NAMALWA (cell line): ENCODE data around the gene CDC26.
"Not testable (repeated sequence)": the region's sequence is repeated elsewhere in the genome, so short reads cannot be mapped to it uniquely, and the experiment has no call there.

Experiments used
- DNase-seq: peaks from one replicate; pipeline ENCODE4 v3.0.0-alpha.2; 2015; ENCODE audit warnings: low spot score

CDC26 gene

DNA sequence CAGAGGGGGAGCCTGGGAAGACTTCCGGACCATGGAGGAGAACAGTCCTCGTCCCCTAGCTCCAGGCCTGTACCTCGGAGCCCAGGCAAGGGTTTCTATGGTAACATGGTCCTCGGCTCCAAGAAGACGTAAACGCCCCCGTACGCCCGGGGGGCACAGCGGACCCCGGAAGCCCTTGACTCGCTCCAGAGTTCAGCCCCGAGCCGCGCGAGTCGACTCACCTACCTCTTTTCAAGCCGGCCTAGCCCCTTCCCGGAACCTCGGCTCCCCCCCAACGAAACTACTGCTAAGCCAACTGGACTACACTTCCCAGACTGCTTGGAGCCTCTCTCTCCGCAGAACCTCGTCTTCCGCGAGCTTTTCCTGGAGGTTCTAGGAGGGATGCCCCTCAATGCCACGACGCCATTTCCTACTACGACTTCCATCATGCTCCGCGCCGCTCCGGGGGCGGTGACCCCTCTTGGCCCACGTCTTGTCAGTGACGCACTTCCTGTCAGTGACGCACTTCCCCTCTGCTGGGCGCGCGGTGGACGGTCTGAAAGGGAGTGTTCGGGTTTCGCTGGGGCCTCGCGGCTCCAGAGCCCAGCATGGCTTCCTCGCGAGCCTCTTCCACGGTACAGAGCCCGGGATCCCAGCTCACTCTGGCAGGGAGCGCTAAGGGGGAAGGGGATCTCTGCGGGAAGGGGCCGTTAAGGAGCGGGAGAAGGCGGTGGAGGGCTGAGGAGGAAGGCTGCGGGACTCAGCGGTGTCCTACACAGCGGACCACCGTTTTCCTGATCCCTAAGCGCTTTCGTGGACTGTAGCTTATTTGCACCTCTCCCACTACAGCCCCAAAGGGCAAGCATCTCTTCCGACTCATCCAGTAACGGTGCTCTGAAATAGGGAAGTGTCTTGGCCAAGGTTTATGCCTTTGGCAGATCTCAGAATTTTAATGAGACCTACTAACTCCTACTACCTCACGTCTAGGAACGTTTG is at the start of gene CDC26, which contains the start of gene PRPF4:
TSS of gene CDC26 (minus strand) at position 416 of the 975 bp plus-strand sequence. CDS start 3,065 bp downstream, outside the sequence.
TSS of gene PRPF4 (plus strand) at position 502 of the 975 bp plus-strand sequence. CDS start at position 588, 86 bp downstream.
- peak; percentile 98 for DNase-seq

DNA sequence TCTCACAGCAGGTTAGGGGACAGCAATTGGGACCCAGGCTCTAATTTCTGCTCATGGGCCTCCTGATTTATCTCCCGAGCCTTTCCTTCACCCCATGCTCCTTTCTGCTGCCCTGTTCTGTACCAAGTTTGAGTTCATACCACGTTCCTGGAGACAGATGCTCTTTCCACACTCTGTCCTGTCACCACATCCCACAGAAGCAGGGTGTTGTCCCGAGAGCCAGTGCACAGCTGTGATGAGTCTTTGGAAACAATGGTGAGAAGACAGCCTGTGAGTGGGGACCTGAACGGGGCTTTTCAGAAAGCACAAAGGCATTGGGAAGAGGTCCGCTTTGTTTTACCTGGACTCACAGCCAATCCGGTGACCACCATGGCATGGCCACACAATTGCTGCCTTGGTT is 47.3 kb upstream of the CDC26 start:
- no peak for DNase-seq

DNA sequence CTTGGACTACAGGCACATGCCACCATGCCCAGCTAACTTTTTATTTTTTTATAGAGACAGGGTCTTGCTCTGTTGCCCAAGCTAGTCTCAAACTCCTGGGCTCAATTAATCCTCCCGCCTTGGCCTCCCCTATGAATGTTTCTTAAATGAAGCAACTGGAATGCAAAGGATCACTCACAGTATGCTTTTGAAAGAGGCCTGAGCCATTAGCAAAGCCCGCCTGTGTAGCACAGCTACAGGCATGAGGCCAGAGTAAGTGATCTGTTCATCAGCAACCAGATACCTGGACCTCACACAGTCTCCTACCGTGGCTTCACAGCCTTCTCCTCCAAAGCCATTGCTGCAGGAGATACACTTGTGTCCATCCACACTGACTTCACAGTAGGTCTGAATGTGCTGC is 44.7 kb upstream of the CDC26 start:
- DNase-seq: no peak

DNA sequence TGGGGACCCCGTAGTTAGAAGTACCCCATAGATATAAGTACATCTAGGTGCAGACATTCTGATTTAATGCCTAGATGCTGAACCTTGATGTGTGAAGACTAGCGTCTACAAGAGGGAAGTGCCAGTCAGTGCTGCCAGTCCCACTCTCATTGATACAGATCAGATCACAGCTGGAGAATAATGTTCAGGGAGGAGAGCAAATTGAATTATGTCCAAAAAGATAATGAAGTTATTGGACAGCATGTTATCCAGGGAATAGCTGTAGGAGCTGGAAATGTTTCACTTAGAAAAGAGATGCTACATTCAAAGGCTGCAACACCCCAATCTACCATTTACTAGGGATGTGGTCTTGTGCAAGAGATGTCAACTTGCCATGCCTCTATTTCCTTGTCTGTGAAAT is 43.7 kb upstream of the CDC26 start:
- no peak for DNase-seq

DNA sequence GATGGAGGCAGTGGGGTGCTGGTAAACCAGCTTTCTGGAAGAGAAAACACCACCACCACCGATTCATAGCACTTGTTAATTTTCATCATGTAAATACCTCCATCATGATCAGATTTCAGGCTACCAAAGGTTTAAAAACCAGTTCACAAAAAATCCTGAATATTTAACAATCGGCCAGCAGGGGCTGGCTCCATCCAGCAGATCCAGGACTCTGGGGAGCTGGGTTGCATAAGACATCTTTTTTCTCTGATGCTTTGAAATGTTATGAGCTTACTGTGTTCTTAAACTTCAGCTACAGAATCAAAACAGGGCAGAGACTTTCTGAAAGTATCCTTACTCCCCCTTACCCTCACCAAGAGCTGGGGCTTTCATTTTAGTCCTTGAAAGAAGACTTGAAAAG is 42.4 kb upstream of the CDC26 start:
- no peak for DNase-seq

DNA sequence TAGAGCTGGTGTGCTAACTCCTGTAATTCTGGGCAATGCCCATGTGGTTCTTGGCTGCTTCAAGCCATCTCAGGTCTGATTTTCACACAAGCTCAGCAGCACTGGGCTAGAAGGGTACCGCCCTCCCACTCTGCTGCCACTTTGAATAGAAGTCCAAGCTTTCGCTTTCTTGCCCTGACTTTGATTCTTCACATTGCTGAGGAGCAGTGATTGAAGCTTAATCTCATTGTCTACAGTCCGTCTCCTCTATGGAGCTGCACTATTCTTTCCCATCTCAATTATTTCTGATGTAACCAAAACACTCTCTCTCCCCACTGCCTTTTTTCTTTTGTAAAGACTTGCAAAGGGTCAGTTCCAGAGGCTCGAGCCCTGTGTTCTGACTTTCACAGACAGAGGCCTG is 40.7 kb upstream of the CDC26 start:
- no peak for DNase-seq

DNA sequence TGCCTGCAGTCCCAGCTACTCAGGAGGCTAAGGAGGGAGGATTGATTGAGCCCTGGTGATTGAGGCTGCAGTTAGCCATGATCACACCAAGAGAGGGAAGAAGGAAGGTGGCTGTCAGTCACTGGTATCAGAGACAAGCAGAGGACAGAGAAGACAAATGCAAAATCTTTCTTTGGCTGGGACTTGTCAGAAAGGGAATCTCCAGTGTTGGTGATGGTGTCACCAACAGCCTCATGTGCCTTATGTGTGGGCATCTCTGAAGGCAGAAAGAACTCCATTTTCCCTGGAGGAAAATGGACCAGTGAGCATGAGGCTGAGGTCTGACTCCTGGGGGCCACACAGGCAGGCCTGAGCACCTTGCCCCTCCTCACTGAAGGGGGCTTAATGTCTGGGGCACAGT is 39.9 kb upstream of the CDC26 start:
- no peak for DNase-seq

DNA sequence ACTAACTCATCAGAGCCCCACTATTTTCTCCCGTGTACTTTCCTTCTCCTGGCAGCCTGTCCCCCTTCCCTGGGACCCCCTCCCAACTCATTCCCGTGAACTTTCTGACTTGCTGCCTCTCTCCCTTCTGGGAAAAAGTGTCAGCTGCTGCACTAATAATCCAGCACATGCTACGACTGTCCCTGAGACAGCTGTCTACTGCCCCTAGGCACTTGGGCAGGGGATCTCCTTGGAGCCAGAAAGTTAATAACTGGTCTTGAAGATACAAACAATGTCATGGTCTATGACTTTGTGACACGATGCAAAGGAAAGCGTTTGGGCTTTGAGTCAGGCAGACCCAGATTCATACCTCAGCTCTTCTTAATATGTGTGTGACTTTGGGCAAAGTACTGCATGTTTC is 37.9 kb upstream of the CDC26 start:
- no peak for DNase-seq

DNA sequence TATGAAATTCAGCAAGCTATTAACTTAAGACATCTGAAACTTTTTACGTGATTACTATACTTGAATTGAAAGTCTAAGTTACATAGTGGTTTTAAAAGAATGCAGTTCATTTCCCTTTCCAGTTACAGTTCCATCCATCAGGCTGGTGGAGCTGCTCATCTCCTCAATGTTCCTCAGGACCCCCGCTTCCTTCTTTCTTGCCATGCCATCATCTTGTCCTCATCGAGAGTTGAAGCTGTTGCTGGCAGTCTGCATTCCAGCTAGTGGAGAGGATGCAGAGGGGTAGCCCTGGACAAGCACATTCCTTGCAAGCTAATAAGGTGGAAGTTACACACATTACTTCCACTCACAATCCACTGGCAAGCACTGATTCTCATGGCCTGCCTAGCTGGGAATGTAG is 36.6 kb upstream of the CDC26 start:
- no peak for DNase-seq

DNA sequence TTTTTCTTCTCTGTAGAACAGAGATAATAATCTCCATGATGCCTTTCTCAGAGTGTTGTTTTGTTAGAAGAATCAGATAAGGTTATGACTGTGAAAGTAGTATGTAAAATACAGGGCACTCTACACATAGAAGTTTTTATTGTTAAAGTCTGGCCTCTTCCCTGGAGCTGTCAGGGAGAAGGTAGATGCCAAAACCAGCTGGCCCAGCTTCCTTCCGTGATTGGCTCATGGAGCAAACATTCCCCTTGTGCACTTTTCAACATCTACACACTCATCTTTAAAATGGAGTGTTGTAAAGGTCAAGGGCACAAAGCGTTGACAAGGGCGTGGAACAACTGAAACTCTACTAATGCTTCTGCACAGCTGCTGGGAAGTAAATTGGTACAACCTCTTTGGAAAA is 35.2 kb upstream of the CDC26 start:
- DNase-seq: no peak

DNA sequence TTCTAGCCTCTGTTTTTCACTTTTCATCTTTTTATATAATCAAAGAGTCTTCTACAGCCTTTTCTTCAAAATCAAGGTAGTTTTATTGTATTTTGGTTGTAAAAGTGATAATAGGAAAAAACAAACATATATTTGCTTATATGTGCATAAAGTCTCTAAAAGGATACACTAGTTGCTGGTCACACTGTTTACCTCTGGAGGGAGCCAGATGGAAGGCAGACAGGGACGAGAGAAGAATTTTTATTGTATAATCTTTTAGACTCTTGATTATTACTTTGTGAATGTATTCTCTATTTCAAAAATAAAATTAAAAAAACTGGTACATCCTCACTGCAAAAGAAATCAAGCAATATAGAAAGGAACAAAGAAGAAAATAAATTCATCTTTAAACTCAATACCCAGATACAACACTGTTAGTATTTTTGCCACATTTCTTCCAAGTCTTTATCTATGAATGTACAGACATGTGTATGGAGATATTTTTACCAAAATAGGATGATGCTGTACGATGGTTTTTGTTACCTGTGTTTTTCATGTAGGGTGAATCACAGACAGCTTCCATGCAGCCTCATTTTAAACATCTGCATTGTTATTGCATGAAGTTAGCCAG is 33.9 kb upstream of the CDC26 start:
- peak; percentile 68 for DNase-seq

DNA sequence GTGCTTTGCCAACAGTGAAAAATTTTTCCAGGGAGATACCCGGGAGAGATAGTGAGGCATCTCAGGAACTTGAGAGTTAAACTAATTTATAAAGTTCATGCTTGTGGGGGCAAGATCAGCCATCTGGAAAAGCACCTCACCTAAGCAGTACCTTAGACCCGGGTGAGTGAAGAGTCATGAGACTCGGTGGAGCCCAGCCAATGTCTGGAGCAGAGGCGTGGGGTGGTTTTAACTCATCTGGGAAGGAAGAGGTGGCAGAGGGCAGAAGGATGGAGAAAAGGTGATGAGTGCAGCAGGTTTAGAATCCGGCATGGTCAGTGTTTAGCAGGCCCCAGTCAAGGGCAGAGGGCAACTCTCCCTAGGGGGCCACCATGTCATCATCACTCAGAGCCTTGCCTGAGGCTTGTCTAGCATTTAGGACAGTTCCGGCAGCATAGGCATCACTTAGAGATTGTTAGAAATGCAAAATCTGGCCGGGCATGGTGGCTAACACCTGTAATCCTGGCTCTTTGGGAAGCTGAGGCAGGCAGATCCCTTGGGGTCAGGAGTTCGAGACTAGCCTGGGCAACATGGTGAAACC is 32.1 kb upstream of the CDC26 start:
- DNase-seq: no peak

DNA sequence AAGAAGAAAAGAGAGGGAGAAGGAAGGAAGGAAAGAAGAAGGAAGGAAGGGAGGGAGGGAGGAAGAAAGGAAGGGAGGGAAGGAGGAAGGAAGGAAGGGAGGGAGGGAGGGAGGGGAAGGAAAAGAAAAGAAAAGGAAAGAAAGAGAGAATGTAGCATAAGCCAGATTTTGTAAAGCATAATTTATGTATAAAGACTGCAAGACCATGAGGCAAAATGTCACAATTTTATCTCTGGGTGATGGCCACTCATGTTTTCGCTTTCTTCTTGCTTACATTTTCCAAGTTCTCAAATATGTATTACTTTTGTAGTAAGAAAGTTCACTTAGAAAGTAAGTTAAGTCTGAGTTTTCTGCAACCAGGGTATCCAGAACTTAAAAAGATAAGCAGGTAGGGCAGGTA is 31.2 kb upstream of the CDC26 start:
- DNase-seq: no peak

DNA sequence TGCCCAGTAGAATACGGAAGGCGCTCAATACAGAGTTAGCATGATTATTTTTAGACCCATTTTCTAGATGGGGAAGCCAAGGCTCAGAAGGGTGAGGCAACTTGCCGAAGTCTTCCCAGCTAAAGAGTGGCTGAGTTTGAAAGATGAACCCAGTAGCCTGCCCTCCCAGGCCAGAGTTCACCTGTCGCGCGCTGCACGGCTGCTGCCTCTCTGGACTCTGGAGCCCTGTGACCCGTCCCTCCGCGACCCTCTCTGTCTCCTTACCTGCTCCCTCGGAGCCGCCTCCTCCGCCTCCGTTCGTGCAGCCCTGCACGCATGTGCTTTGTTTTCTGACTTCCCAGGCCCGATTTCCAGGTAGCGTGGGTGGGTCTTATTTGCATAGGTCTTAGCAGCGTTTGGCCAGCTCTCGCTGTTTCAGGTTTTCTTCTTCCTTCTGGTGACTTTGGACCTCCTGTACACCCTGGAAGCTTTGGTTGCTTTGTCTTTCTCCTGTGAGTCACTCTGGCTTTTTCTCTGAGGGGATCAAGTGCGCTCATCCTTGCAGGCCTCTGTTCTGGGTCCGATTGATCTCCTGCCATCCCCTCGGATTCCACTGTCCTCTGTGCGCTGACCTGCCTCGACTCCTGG is 27.5 kb upstream of the CDC26 start, which contains the start of gene RNF183:
TSS of gene RNF183 (minus strand) at position 585 of the 627 bp plus-strand sequence. CDS start 5,192 bp downstream, outside the sequence.
- DNase-seq: no peak

DNA sequence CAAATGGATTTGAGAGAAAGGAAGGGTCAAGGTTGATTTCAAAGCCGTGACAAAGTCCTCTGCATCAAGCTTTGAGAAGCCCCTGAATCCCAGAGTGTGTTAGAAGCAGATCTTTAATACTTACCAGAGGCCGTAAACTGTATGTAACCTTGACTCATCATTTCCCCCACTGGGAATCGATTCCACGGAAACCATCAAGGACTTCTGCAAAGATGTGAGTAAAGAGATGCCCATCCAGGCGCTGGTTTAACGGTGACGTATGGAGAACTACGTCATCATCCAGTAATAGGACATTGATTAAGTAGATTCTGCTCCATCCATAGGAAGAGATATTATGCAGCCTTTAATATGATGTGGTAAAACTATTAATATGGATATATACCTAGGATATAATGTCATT is 26.2 kb upstream of the CDC26 start:
- DNase-seq: no peak

DNA sequence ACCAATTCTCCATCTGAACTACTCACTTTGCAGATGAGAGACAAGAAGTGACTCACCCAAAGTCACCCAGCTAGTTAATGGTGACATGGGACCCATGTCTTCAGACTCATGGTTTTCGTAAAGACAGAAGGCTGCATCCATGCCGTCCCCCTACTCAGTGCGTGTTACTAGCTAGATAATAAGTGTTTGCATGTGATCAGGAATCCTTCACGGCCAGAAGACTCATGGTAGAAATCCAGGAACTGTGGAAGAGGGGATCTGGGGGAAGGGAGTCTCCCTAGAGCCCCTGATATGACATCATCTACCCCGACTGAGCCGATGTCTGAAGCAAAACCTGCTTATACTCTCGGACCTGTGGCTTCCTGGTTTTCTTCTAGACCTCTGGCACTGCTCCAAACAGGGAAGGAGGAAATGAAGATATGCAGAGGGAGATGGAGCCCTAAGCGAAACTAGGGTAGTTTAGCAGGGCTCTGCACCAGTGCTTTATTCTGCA is 24.5 kb upstream of the CDC26 start:
- DNase-seq: no peak

DNA sequence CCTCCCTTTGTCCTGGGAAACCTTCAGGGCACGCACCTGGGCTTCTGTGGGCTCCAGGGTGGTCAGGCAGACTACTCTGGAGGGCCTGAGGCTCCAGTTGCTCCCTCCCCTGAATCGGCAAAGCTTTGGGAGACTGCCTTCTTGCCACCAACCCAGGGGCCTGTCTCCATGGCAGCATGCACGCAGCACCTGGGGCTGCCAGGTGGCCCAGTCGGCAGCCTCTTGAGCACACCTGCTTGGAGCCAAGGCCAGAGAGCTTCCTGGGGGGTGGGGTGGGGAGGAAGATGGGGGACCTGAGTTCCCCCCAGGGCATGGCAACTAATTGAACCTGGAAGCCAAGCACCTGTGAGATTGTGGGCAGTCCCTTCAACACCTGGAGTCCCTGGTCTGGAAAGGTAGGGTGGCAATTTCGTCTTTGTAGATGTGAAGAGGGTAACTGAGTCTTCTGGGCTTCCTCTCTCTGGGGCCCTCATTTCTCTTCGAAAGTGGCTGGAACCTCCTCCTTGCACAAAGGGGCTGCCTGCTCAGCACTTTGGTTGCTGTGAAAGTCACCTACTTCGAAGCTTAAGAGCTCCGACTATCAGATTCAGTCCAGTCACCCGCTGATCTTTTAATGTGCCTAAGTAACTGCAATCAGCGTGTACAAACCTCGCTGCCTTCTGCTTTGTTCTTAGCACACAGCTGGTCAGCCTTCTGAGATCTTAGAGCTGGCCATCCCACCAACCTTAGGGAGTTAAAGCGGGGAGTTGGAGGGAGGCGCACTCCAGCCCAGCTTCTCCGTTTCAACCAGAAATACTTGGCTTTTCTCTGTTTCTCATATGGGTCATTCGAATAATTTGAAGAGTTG is 23.8 kb upstream of the CDC26 start:
- no peak for DNase-seq

DNA sequence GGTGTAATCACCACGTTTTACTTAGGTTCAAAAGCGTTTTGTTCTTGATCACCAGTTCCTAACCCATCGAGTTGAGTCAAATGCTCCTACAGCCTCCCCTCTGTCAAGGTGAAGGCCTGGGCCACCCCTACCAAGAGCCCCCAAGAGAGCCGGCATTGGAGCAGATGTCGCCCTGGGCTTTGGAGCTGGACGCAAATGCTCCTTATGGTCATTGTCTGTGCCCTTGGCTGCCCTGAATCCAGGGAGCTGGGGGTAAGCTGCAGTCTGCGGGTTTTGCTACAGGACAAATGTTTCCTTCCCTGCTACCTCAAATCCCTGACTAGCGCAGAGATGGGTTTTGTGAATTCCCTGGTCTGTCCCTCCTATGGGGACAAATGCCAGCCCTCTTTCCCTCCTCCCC is 22.9 kb upstream of the CDC26 start:
- no peak for DNase-seq

DNA sequence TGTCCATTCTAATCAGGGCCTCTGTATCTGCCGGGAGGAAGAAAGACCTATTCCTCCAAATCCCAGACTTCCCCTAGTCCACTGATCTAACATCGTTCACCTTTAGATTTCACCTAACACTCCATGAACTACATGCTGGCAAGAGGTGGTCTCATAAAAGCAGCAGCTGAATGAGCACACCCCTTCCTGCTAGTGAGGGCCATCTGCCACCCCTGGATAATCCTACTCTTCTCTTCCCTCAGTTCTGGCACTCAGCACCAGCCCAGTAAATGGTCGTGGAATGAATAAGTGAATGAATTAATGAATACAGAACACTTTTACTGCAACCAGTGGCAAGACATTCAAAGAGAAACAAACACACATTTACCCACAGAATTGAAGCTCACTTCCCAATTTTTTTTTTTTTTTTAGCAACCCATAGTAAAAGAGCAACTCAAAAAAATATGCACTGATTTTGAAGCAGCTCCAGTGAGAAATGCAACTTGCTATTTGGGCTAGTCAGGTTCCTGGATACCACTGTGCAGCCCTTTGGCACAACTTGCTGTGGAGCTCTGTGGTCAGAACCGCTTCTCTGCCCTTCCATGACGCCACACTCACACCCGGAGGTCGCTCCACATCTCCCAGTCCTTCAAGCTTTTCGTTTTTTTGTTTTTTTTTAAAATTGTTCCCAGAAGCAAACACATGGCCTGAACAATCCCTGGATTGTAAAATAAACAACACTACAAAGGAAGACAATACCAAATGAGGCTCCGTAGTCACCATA is 21.6 kb upstream of the CDC26 start:
- DNase-seq: no peak

DNA sequence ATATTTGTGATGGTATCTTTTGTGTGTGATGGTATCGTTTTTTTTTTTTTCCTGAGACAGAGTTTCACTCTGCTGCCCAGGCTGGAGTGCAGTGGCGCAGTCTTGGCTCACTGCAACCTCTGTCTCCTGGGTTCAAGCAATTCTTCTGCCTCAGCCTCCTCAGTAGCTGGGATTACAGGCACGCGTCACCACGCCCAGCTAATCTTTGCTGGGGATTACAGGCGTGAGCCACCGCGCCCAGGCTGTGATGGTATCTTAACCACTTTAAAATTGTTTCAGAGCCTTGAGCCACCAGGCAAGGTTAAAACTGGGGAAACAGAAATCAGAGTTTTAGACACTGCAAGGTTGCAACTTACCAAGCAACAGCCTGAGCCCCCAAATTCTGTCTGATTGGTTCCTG is 20.9 kb upstream of the CDC26 start:
- not testable (repeated sequence) for DNase-seq
